ENCODE data around the gene ATP9B.
"Not testable (repeated sequence)": the region's sequence is repeated elsewhere in the genome, so short reads cannot be mapped to it uniquely, and the experiment has no call there.

ATP9B gene

GRCh38 chr18:79275461-79275860 is 206.3 kb downstream of the ATP9B start:
- no peaks in the 10 kb centered on the region for H3K4me1 ChIP-seq (ENCODE audit: control insufficient read depth, insufficient read depth, low read length)
- no peaks in the 10 kb centered on the region for H3K27me3 ChIP-seq (ENCODE audit: control insufficient read depth, insufficient read depth, low read length)
- no peaks in the 10 kb centered on the region for H3K36me3 ChIP-seq (ENCODE audit: control insufficient read depth, insufficient read depth, low read length)
- no peak overlapping the region for H3K27ac ChIP-seq (ENCODE audit: low read length)
- WGBS (ENCODE audit: insufficient coverage, insufficient read length) = no CpG with 5 or more reads among the region's 7 CpGs
- H3K4me3 ChIP-seq (ENCODE audit: low read length) = no peak overlapping the region
- H3K9me3 ChIP-seq (ENCODE audit: control insufficient read depth, insufficient read depth, low read length) = no peaks in the 10 kb centered on the region
- no peak for DNase-seq (ENCODE audit: low read depth, low spot score)

GRCh38 chr18:79275992-79276391 is 206.8 kb downstream of the ATP9B start:
- Histone ChIP-seq H3K9me3 (ENCODE audit: control insufficient read depth, insufficient read depth, low read length) (no peaks in the 10 kb centered on the region), H3K27ac (ENCODE audit: low read length) (no peak overlapping the region)
- WGBS (ENCODE audit: insufficient coverage, insufficient read length) = no CpG with 5 or more reads among the region's 4 CpGs

GRCh38 chr18:79278896-79279295 is 209.7 kb downstream of the ATP9B start:
- Histone ChIP-seq H3K36me3 (ENCODE audit: control insufficient read depth, insufficient read depth, low read length) (no peaks in the 10 kb centered on the region), H3K4me3 (ENCODE audit: low read length) (no peak overlapping the region), H3K27me3 (ENCODE audit: control insufficient read depth, insufficient read depth, low read length) (no peaks in the 10 kb centered on the region), H3K27ac (ENCODE audit: low read length) (no peak overlapping the region), H3K9me3 (ENCODE audit: control insufficient read depth, insufficient read depth, low read length) (no peaks in the 10 kb centered on the region), H3K4me1 (ENCODE audit: control insufficient read depth, insufficient read depth, low read length) (no peaks in the 10 kb centered on the region)
- WGBS (ENCODE audit: insufficient coverage, insufficient read length) = no CpG with 5 or more reads among the region's 11 CpGs
- no peak for DNase-seq (ENCODE audit: low read depth, low spot score)

More at GRCh38 chr18:79275992-79276391, 206.8 kb downstream of the ATP9B start:
- no peak overlapping the region for H3K4me3 ChIP-seq (ENCODE audit: low read length)
- H3K4me1 ChIP-seq (ENCODE audit: control insufficient read depth, insufficient read depth, low read length) = no peaks in the 10 kb centered on the region
- no peaks in the 10 kb centered on the region for H3K36me3 ChIP-seq (ENCODE audit: control insufficient read depth, insufficient read depth, low read length)
- H3K27me3 ChIP-seq (ENCODE audit: control insufficient read depth, insufficient read depth, low read length) = no peaks in the 10 kb centered on the region
- no peak for DNase-seq (ENCODE audit: low read depth, low spot score)

GRCh38 chr18:79283131-79283810 is 214.1 kb downstream of the ATP9B start:
- WGBS (ENCODE audit: insufficient coverage, insufficient read length) = no CpG with 5 or more reads among the region's 11 CpGs

GRCh38 chr18:79283929-79284328 is 214.7 kb downstream of the ATP9B start:
- DNase-seq (ENCODE audit: low read depth, low spot score) = no peak
- Histone ChIP-seq H3K4me1 (ENCODE audit: control insufficient read depth, insufficient read depth, low read length) (no peaks in the 10 kb centered on the region), H3K27me3 (ENCODE audit: control insufficient read depth, insufficient read depth, low read length) (no peaks in the 10 kb centered on the region), H3K4me3 (ENCODE audit: low read length) (no peak overlapping the region), H3K9me3 (ENCODE audit: control insufficient read depth, insufficient read depth, low read length) (no peaks in the 10 kb centered on the region), H3K27ac (ENCODE audit: low read length) (no peak overlapping the region), H3K36me3 (ENCODE audit: control insufficient read depth, insufficient read depth, low read length) (no peaks in the 10 kb centered on the region)
- no CpG with 5 or more reads among the region's 4 CpGs for WGBS (ENCODE audit: insufficient coverage, insufficient read length)

More at GRCh38 chr18:79283131-79283810, 214.1 kb downstream of the ATP9B start:
- no peaks in the 10 kb centered on the region for H3K36me3 ChIP-seq (ENCODE audit: control insufficient read depth, insufficient read depth, low read length)
- no peak overlapping the region for H3K4me3 ChIP-seq (ENCODE audit: low read length)
- H3K27ac ChIP-seq (ENCODE audit: low read length) = no peak overlapping the region
- no peaks in the 10 kb centered on the region for H3K4me1 ChIP-seq (ENCODE audit: control insufficient read depth, insufficient read depth, low read length)
- H3K9me3 ChIP-seq (ENCODE audit: control insufficient read depth, insufficient read depth, low read length) = no peaks in the 10 kb centered on the region
- no peak for DNase-seq (ENCODE audit: low read depth, low spot score)
- H3K27me3 ChIP-seq (ENCODE audit: control insufficient read depth, insufficient read depth, low read length) = no peaks in the 10 kb centered on the region

GRCh38 chr18:79285191-79285590 is 216.0 kb downstream of the ATP9B start:
- WGBS (ENCODE audit: insufficient coverage, insufficient read length) = no CpG with 5 or more reads among the region's 1 CpG
- not testable (repeated sequence) for H3K4me1 ChIP-seq (ENCODE audit: control insufficient read depth, insufficient read depth, low read length); H3K36me3 ChIP-seq (ENCODE audit: control insufficient read depth, insufficient read depth, low read length); H3K4me3 ChIP-seq (ENCODE audit: low read length); H3K27me3 ChIP-seq (ENCODE audit: control insufficient read depth, insufficient read depth, low read length); H3K9me3 ChIP-seq (ENCODE audit: control insufficient read depth, insufficient read depth, low read length); H3K27ac ChIP-seq (ENCODE audit: low read length); DNase-seq (ENCODE audit: low read depth, low spot score)

- H3K36me3 ChIP-seq (ENCODE audit: control insufficient read depth, insufficient read depth, low read length); DNase-seq (ENCODE audit: low read depth, low spot score); H3K27me3 ChIP-seq (ENCODE audit: control insufficient read depth, insufficient read depth, low read length); H3K4me1 ChIP-seq (ENCODE audit: control insufficient read depth, insufficient read depth, low read length); H3K4me3 ChIP-seq (ENCODE audit: low read length); H3K27ac ChIP-seq (ENCODE audit: low read length); H3K9me3 ChIP-seq (ENCODE audit: control insufficient read depth, insufficient read depth, low read length): not testable (repeated sequence)
- WGBS (ENCODE audit: insufficient coverage, insufficient read length) = no CpG with 5 or more reads among the region's 15 CpGs
Measured at GRCh38 chr18:79290409-79290808, 221.2 kb downstream of the ATP9B start.

- Histone ChIP-seq H3K36me3 (ENCODE audit: control insufficient read depth, insufficient read depth, low read length) (no peaks in the 10 kb centered on the region), H3K9me3 (ENCODE audit: control insufficient read depth, insufficient read depth, low read length) (no peaks in the 10 kb centered on the region), H3K27me3 (ENCODE audit: control insufficient read depth, insufficient read depth, low read length) (no peaks in the 10 kb centered on the region), H3K27ac (ENCODE audit: low read length) (no peak overlapping the region), H3K4me1 (ENCODE audit: control insufficient read depth, insufficient read depth, low read length) (no peaks in the 10 kb centered on the region; the same call in 1 of the 2 replicates), H3K4me3 (ENCODE audit: low read length) (no peak overlapping the region)
- WGBS (ENCODE audit: insufficient coverage, insufficient read length) = no CpG with 5 or more reads among the region's 6 CpGs
- no peak for DNase-seq (ENCODE audit: low read depth, low spot score)
Measured at GRCh38 chr18:79290876-79291275, 221.7 kb downstream of the ATP9B start.

- no peak overlapping the region for H3K27ac ChIP-seq (ENCODE audit: low read length)
- no peaks in the 10 kb centered on the region for H3K36me3 ChIP-seq (ENCODE audit: control insufficient read depth, insufficient read depth, low read length)
- H3K9me3 ChIP-seq (ENCODE audit: control insufficient read depth, insufficient read depth, low read length) = no peaks in the 10 kb centered on the region
- no peak for DNase-seq (ENCODE audit: low read depth, low spot score)
- WGBS (ENCODE audit: insufficient coverage, insufficient read length) = no CpG with 5 or more reads among the region's 10 CpGs
- H3K4me1 ChIP-seq (ENCODE audit: control insufficient read depth, insufficient read depth, low read length) = no peaks in the 10 kb centered on the region; the same call in 1 of the 2 replicates
- H3K4me3 ChIP-seq (ENCODE audit: low read length) = no peak overlapping the region; the same call in 1 of the 2 replicates
- H3K27me3 ChIP-seq (ENCODE audit: control insufficient read depth, insufficient read depth, low read length) = no peaks in the 10 kb centered on the region
Measured at GRCh38 chr18:79294235-79294634, 225.0 kb downstream of the ATP9B start.

- H3K4me3 ChIP-seq (ENCODE audit: low read length) = no peak overlapping the region
- no peak overlapping the region for H3K27ac ChIP-seq (ENCODE audit: low read length)
- no peaks in the 10 kb centered on the region for H3K27me3 ChIP-seq (ENCODE audit: control insufficient read depth, insufficient read depth, low read length)
- H3K4me1 ChIP-seq (ENCODE audit: control insufficient read depth, insufficient read depth, low read length) = 0 out of 2 replicates have a peak, but pooled peaks cover 1% of the 10 kb centered on the region
- no peak for DNase-seq (ENCODE audit: low read depth, low spot score)
- WGBS (ENCODE audit: insufficient coverage, insufficient read length) = no CpG with 5 or more reads among the region's 2 CpGs
- H3K36me3 ChIP-seq (ENCODE audit: control insufficient read depth, insufficient read depth, low read length) = no peaks in the 10 kb centered on the region
- H3K9me3 ChIP-seq (ENCODE audit: control insufficient read depth, insufficient read depth, low read length) = no peaks in the 10 kb centered on the region
Measured at GRCh38 chr18:79299272-79299671, 230.1 kb downstream of the ATP9B start.

- no CpG with 5 or more reads among the region's 8 CpGs for WGBS (ENCODE audit: insufficient coverage, insufficient read length)
- no peak for DNase-seq (ENCODE audit: low read depth, low spot score)
- Histone ChIP-seq H3K36me3 (ENCODE audit: control insufficient read depth, insufficient read depth, low read length) (no peaks in the 10 kb centered on the region), H3K27me3 (ENCODE audit: control insufficient read depth, insufficient read depth, low read length) (no peaks in the 10 kb centered on the region), H3K27ac (ENCODE audit: low read length) (no peak overlapping the region), H3K4me1 (ENCODE audit: control insufficient read depth, insufficient read depth, low read length) (0 out of 2 replicates have a peak, but pooled peaks cover 1% of the 10 kb centered on the region), H3K4me3 (ENCODE audit: low read length) (no peak overlapping the region), H3K9me3 (ENCODE audit: control insufficient read depth, insufficient read depth, low read length) (no peaks in the 10 kb centered on the region)
Measured at GRCh38 chr18:79299711-79300110, 230.5 kb downstream of the ATP9B start.

Measured in iPS DF 6.9 (cell line).